Thyroid gland (tissue), 4 donors: ENCODE results near the gene LRRC27.

ENCODE experiments used
- POLR2A ChIP-seq, 2 donors: fragments of 450-650 bp; IDR thresholded peaks; one replicate each; pipeline ENCODE4 v1.6.1; 2017; ENCODE audit warnings: antibody characterized with exemption in 2 of 2, mild to moderate bottlenecking in 2 of 2, moderate library complexity in 1 of 2
- TF ChIP-seq, protein P1 (sequence below), 6 experiments: fragments of 200-600 bp in 3 of 6; fragments of 450-650 bp in 3 of 6; sonication (generic) in 3 of 6; IDR thresholded peaks; one replicate each; pipeline ENCODE4 v1.5.1; 2016 to 2019; ENCODE audit warnings: antibody characterized with exemption in 6 of 6, mild to moderate bottlenecking in 2 of 6, inconsistent platforms in 1 of 6, moderate library complexity in 1 of 6

DNA sequence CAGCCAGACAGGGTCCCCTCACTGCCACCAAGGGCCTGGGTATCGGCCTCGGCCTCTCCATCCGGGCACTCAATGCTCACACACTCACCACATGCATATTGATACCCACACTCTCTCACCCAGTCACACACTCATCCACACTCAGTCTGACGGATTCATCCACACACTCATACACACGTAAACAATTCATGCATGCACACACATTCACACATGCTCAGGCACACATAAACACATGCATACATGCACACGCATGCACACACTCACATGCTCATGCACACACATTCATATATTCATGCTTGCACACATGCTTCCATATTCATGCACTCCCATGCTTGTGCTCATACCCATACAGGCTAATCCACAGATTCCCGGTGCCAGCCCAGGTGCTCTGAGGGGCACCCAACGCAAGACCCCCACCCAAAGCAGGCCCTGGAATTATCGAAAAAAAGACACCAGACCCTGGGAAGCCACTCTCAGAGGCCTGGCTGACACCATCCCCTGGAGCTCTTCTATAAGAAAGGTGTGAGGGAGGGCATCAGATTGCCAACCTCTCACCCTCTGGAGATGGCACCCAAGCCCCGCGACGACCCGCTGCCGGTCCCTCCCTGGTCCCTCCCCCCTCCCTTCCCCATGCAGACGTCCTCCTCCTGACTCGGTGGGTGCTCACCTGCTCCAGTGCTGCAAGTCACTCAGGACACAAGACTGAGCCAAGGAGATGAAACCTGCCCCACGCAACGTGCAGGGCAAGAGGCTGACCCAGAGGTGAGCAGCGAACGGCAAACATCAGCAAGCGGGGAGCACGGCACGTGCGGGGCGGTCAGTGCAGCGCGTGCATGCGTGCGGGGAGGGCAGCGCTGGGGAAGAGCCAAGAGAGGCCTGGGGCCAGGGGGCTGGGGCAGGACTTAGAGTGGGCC, 39.4 kb upstream of the LRRC27 start:
- TF ChIP-seq, protein P1, sequence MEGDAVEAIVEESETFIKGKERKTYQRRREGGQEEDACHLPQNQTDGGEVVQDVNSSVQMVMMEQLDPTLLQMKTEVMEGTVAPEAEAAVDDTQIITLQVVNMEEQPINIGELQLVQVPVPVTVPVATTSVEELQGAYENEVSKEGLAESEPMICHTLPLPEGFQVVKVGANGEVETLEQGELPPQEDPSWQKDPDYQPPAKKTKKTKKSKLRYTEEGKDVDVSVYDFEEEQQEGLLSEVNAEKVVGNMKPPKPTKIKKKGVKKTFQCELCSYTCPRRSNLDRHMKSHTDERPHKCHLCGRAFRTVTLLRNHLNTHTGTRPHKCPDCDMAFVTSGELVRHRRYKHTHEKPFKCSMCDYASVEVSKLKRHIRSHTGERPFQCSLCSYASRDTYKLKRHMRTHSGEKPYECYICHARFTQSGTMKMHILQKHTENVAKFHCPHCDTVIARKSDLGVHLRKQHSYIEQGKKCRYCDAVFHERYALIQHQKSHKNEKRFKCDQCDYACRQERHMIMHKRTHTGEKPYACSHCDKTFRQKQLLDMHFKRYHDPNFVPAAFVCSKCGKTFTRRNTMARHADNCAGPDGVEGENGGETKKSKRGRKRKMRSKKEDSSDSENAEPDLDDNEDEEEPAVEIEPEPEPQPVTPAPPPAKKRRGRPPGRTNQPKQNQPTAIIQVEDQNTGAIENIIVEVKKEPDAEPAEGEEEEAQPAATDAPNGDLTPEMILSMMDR (IDR thresholded peaks at IDR 0.05): no peak
- TF ChIP-seq POLR2A (IDR thresholded peaks at IDR 0.05): no peak
